Natural killer cell (primary cell): ENCODE measurements around the gene RAN. TPM values are rescaled to one million over a fixed set of nuclear protein-coding genes. Genes with fewer than 3 reads are reported as not detected.
A peak's percentile ranks its signal among the peaks of the same experiment; 100 is the strongest.

Experiments
- ATAC-seq, 3 donors: fragments of 150-1000 bp in 2 of 3; fragments of 200-7000 bp in 1 of 3; cut with Tn5 transposase; 1 replicate in 1 of 3; 2 replicates in 2 of 3; pipeline ENCODE4 v1.10.0; 2021; ENCODE audit warnings: mild to moderate bottlenecking in 2 of 3, moderate library complexity in 2 of 3
- DNase-seq, 2 donors: peaks; one replicate each; pipeline versions ENCODE4 v3.0.0 to v3.0.0-alpha.2; 2013 to 2021; ENCODE audit warnings: mixed read lengths in 1 of 2
- H3K27ac ChIP-seq: one replicate; pipeline ENCODE4 v1.5.1; 2013; ENCODE audit warnings: mild to moderate bottlenecking, low read length
- H3K27me3 ChIP-seq: one replicate; pipeline ENCODE4 v1.6.1; 2013; ENCODE audit warnings: low read length; ENCODE audit not compliant: control insufficient read depth, insufficient read depth
- H3K36me3 ChIP-seq: one replicate; pipeline ENCODE4 v1.6.1; 2013; ENCODE audit warnings: low read length; ENCODE audit not compliant: control insufficient read depth, insufficient read depth
- H3K4me1 ChIP-seq: one replicate; pipeline ENCODE4 v1.6.1; 2013; ENCODE audit warnings: low read length; ENCODE audit not compliant: control insufficient read depth, insufficient read depth
- H3K4me3 ChIP-seq: one replicate; pipeline ENCODE4 v1.5.1; 2013; ENCODE audit warnings: low read length
- H3K9me3 ChIP-seq: one replicate; pipeline ENCODE4 v1.6.1; 2013; ENCODE audit warnings: low read length; ENCODE audit not compliant: control insufficient read depth, insufficient read depth
- H3K27ac Mint-ChIP-seq, 2 donors: one replicate each; pipeline ENCODE4 v1.8.0; 2022; ENCODE audit warnings: mild to moderate bottlenecking in 2 of 2, mixed read lengths in 2 of 2, moderate library complexity in 1 of 2
- H3K27me3 Mint-ChIP-seq, 2 donors: one replicate each; pipeline ENCODE4 v1.8.0; 2022; ENCODE audit warnings: low read depth in 2 of 2, mixed read lengths in 2 of 2
- H3K36me3 Mint-ChIP-seq: one replicate; pipeline ENCODE4 v1.8.0; 2022; ENCODE audit warnings: mixed read lengths
- H3K4me1 Mint-ChIP-seq, 2 donors: one replicate each; pipeline ENCODE4 v1.8.0; 2022; ENCODE audit warnings: mixed read lengths in 2 of 2
- H3K4me3 Mint-ChIP-seq: one replicate; pipeline ENCODE4 v1.8.0; 2022; ENCODE audit warnings: mild to moderate bottlenecking, moderate library complexity, mixed read lengths
- H3K9me3 Mint-ChIP-seq, 2 donors: one replicate each; pipeline ENCODE4 v1.8.0; 2022; ENCODE audit warnings: mixed read lengths in 2 of 2
- CTCF ChIP-seq: fragments of 200-600 bp; IDR thresholded peaks from one replicate; pipeline ENCODE4 v1.8.0; 2022; ENCODE audit warnings: antibody characterized with exemption
- WGBS: methylation state at CpG from one replicate; pipeline ENCODE4 v1.1.7; 2013; ENCODE audit warnings: missing lambda C conversion rate; ENCODE audit not compliant: insufficient coverage; 5-methylcytosine and 5-hydroxymethylcytosine counted together
- intact Hi-C: fragments of 100-400 bp; cut with micrococcal nuclease; formaldehyde crosslinking; loops from one replicate; pipeline ENCODE4 v1.14.2; 2022
- total RNA-seq, 4 donors: library from RNA; stranded (reverse); fragments of 120-200 nt in 1 of 4; gene quantifications; one replicate each; pipeline versions ENCODE4 v1.2.3 to v1.2.4, GENCODE V29; 2013 to 2022

Gene RAN
- total RNA-seq, 3 donors from 2014 or later (not counting 1 experiment from before 2014, with no cell fraction given), result 244 to 264 (median 247) TPM

GRCh38 chr12:130831246-130831645 is 40.6 kb upstream of the RAN start:
- Mint-ChIP-seq H3K4me3 (no peak overlapping the region), H3K9me3 (no peaks in the 10 kb centered on the region), H3K27me3 (no peaks in the 10 kb centered on the region), H3K27ac (no peak overlapping the region), H3K36me3 (no peaks in the 10 kb centered on the region), H3K4me1 (peaks cover 12 to 13% of the 10 kb centered on the region in 2 donors)
- no peak for DNase-seq
- peaks cover 7% of the 10 kb centered on the region for H3K4me1 ChIP-seq
- no peaks in the 10 kb centered on the region for H3K9me3 ChIP-seq
- H3K27me3 ChIP-seq, result no peaks in the 10 kb centered on the region
- H3K4me3 ChIP-seq, result no peak overlapping the region
- H3K36me3 ChIP-seq, result no peaks in the 10 kb centered on the region
- intact Hi-C loops, result no loop called here
- H3K27ac ChIP-seq, result no peak overlapping the region
- 93% methylated on average over 3 of the region's 4 CpGs for WGBS
- TF ChIP-seq CTCF, result no peak
- no peak for ATAC-seq

- no peak for TF ChIP-seq CTCF
- Mint-ChIP-seq H3K27me3 (no peaks in the 10 kb centered on the region), H3K27ac (no peak overlapping the region), H3K9me3 (no peaks in the 10 kb centered on the region), H3K4me1 (peaks cover 8 to 13% of the 10 kb centered on the region in 2 donors), H3K4me3 (no peak overlapping the region), H3K36me3 (no peaks in the 10 kb centered on the region)
- intact Hi-C loops, result no loop called here
- DNase-seq, result no peak
- Histone ChIP-seq H3K27ac (no peak overlapping the region), H3K4me3 (no peak overlapping the region), H3K27me3 (no peaks in the 10 kb centered on the region), H3K4me1 (peaks cover 3% of the 10 kb centered on the region), H3K9me3 (no peaks in the 10 kb centered on the region), H3K36me3 (no peaks in the 10 kb centered on the region)
- ATAC-seq, result no peak
- WGBS, result 92% methylated on average over 5 of the region's 5 CpGs
Measured at GRCh38 chr12:130831876-130832405, 39.9 kb upstream of the RAN start.

- intact Hi-C loops, result no loop called here
- 77% methylated on average over 17 of the region's 17 CpGs for WGBS
- no peaks in the 10 kb centered on the region for H3K9me3 Mint-ChIP-seq
- no peaks in the 10 kb centered on the region for H3K36me3 Mint-ChIP-seq
- no peak for DNase-seq
- Histone ChIP-seq H3K27me3 (no peaks in the 10 kb centered on the region), H3K27ac (no peak overlapping the region), H3K4me3 (no peak overlapping the region), H3K4me1 (peaks cover 3% of the 10 kb centered on the region), H3K9me3 (no peaks in the 10 kb centered on the region), H3K36me3 (no peaks in the 10 kb centered on the region)
- H3K4me1 Mint-ChIP-seq, result peaks cover 6 to 13% of the 10 kb centered on the region in 2 donors
- no peak overlapping the region for H3K27ac Mint-ChIP-seq
- H3K27me3 Mint-ChIP-seq, result no peaks in the 10 kb centered on the region
- no peak for TF ChIP-seq CTCF
- no peak overlapping the region for H3K4me3 Mint-ChIP-seq
- ATAC-seq, result peak in 1 of 3 donors; percentile 6
Measured at GRCh38 chr12:130832561-130833209, 39.2 kb upstream of the RAN start.

- ATAC-seq (no peak), DNase-seq (no peak)
- Mint-ChIP-seq H3K27ac (no peak overlapping the region), H3K4me1 (peaks cover 20 to 23% of the 10 kb centered on the region in 2 donors), H3K9me3 (no peaks in the 10 kb centered on the region), H3K27me3 (no peaks in the 10 kb centered on the region), H3K4me3 (no peak overlapping the region), H3K36me3 (no peaks in the 10 kb centered on the region)
- intact Hi-C loops, result no loop called here
- TF ChIP-seq CTCF, result no peak
- H3K27ac ChIP-seq, result no peak overlapping the region
- H3K4me1 ChIP-seq, result peaks cover 19% of the 10 kb centered on the region
- H3K27me3 ChIP-seq, result no peaks in the 10 kb centered on the region
- no peaks in the 10 kb centered on the region for H3K9me3 ChIP-seq
- no peak overlapping the region for H3K4me3 ChIP-seq
- WGBS, result 36% methylated on average over 10 of the region's 11 CpGs
- H3K36me3 ChIP-seq, result no peaks in the 10 kb centered on the region
Measured at GRCh38 chr12:130835011-130835410, 36.9 kb upstream of the RAN start.
